Adrenal gland (tissue), 5 donors: ENCODE data around the gene TRIM47.

Experiments used
- CTCF ChIP-seq, 6 experiments: fragments of 450-650 bp in 4 of 6; fragments of 200-600 bp in 2 of 6; sonication (generic) in 1 of 6; IDR thresholded peaks; 1 replicate in 5 of 6; 2 replicates in 1 of 6; pipeline versions ENCODE4 v1.5.1 to v1.8.0; 2016 to 2021; ENCODE audit warnings: antibody characterized with exemption in 6 of 6, mild to moderate bottlenecking in 2 of 6, moderate library complexity in 1 of 6
- POLR2A ChIP-seq, 2 donors: fragments of 450-650 bp; IDR thresholded peaks; one replicate each; pipeline ENCODE4 v1.6.1; 2017; ENCODE audit warnings: antibody characterized with exemption in 2 of 2, mild to moderate bottlenecking in 2 of 2, moderate library complexity in 1 of 2
- donor health status: DM: no; HTN: no; CAD: no.

DNA sequence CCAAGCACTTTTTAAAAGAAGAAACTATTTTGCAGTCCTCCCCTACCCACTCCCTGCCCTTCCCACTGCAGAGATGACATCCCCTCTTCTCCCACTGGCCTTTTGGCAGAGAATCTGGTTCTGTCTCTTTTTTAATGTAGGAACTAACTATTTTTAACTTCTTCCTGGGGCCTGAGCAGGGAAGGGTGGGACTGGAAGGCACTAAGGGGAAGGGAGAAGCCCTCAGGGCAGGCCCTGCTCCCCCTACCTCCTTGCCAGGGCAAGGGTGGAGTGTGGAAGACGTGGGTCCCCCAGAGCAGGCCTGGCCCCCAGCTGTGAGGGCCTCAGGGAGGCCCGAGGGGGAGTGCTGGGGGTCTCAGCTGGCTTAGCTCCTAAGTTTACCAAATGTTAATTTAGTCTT, 53.7 kb downstream of the TRIM47 start:
- TF ChIP-seq CTCF (IDR thresholded peaks at IDR 0.05), result no peak
- TF ChIP-seq POLR2A (IDR thresholded peaks at IDR 0.05), result no peak
